Glutamatergic neuron (in vitro differentiated cells): Measurements from ENCODE around the gene SHISA5. TPM values are rescaled to one million over a fixed set of nuclear protein-coding genes. Genes with fewer than 3 reads are reported as not detected.
A peak's percentile ranks its signal among the peaks of the same experiment; 100 is the strongest.

Experiments
- DNase-seq: peaks from one replicate; pipeline ENCODE4 v3.0.0; 2022
- H3K27ac Mint-ChIP-seq: one replicate; pipeline ENCODE4 v1.8.0; 2020; ENCODE audit warnings: mild to moderate bottlenecking, mixed read lengths, inconsistent platforms; ENCODE audit not compliant: unreplicated experiment
- H3K27me3 Mint-ChIP-seq: one replicate; pipeline ENCODE4 v1.8.0; 2020; ENCODE audit warnings: mild to moderate bottlenecking, moderate library complexity, mixed read lengths, inconsistent platforms; ENCODE audit not compliant: unreplicated experiment
- H3K36me3 Mint-ChIP-seq: one replicate; pipeline ENCODE4 v1.8.0; 2020; ENCODE audit warnings: mild to moderate bottlenecking, mixed read lengths, inconsistent platforms; ENCODE audit not compliant: unreplicated experiment
- H3K4me1 Mint-ChIP-seq: one replicate; pipeline ENCODE4 v1.8.0; 2020; ENCODE audit warnings: mild to moderate bottlenecking, low read depth, mixed read lengths, inconsistent platforms; ENCODE audit not compliant: unreplicated experiment
- H3K4me3 Mint-ChIP-seq: one replicate; pipeline ENCODE4 v1.8.0; 2020; ENCODE audit warnings: mild to moderate bottlenecking, mixed read lengths, inconsistent platforms; ENCODE audit not compliant: unreplicated experiment
- H3K9me3 Mint-ChIP-seq: one replicate; pipeline ENCODE4 v1.8.0; 2020; ENCODE audit warnings: mild to moderate bottlenecking, moderate library complexity, mixed read lengths, inconsistent platforms; ENCODE audit not compliant: unreplicated experiment
- CTCF ChIP-seq: fragments of 200-600 bp; sonication (generic); IDR thresholded peaks from one replicate; pipeline ENCODE4 v1.5.0; 2021; ENCODE audit not compliant: partially characterized antibody, unreplicated experiment
- total RNA-seq: library from RNA; stranded (reverse); fragmentation: NEBNext Ultra II Directional; extraction: Animal tissue kit (Norgen Biotek cat#: 25700); gene quantifications from one replicate; pipeline ENCODE4 v1.2.1, GENCODE V29; 2021; ENCODE audit not compliant: unreplicated experiment

SHISA5 gene
- total RNA-seq, 1 donor from 2014 or later = 261 TPM

- Mint-ChIP-seq H3K9me3 (peaks cover 8% of the 10 kb centered on the region), H3K27me3 (peaks cover 7% of the 10 kb centered on the region), H3K4me3 (no peak overlapping the region), H3K4me1 (peaks cover 17% of the 10 kb centered on the region), H3K36me3 (no peaks in the 10 kb centered on the region), H3K27ac (no peak overlapping the region)
- no peak for TF ChIP-seq CTCF
- no peak for DNase-seq
These were observed 1.2 kb upstream of the SHISA5 start for GRCh38 chr3:48505146-48505545.

- H3K9me3 Mint-ChIP-seq = peaks cover 9% of the 10 kb centered on the region
- DNase-seq = peak; percentile 43
- H3K36me3 Mint-ChIP-seq = peaks cover 3% of the 10 kb centered on the region
- peaks cover 7% of the 10 kb centered on the region for H3K27me3 Mint-ChIP-seq
- no peak overlapping the region for H3K27ac Mint-ChIP-seq
- H3K4me3 Mint-ChIP-seq = peak overlapping the region; percentile 62
- peaks cover 17% of the 10 kb centered on the region for H3K4me1 Mint-ChIP-seq
- TF ChIP-seq CTCF = no peak
These were observed 448 bp downstream of the SHISA5 start for GRCh38 chr3:48503401-48504050.

- Mint-ChIP-seq H3K36me3 (peaks cover 10% of the 10 kb centered on the region), H3K4me1 (peaks cover 17% of the 10 kb centered on the region), H3K27me3 (peaks cover 7% of the 10 kb centered on the region), H3K4me3 (peak overlapping the region; percentile 62), H3K9me3 (peaks cover 10% of the 10 kb centered on the region), H3K27ac (peak overlapping the region; percentile 64)
- no peak for TF ChIP-seq CTCF
- peak; percentile 29 for DNase-seq
These were observed 1.2 kb downstream of the SHISA5 start for GRCh38 chr3:48502728-48503168.

GRCh38 chr3:48502121-48502520 lies 1.9 kb downstream of the SHISA5 start:
- no peak for DNase-seq
- peaks cover 10% of the 10 kb centered on the region for H3K9me3 Mint-ChIP-seq
- peaks cover 15% of the 10 kb centered on the region for H3K4me1 Mint-ChIP-seq
- peaks cover 8% of the 10 kb centered on the region for H3K27me3 Mint-ChIP-seq
- no peak for TF ChIP-seq CTCF
- no peak overlapping the region for H3K27ac Mint-ChIP-seq
- peaks cover 13% of the 10 kb centered on the region for H3K36me3 Mint-ChIP-seq
- H3K4me3 Mint-ChIP-seq = peak overlapping the region; percentile 62

- Mint-ChIP-seq H3K4me3 (no peak overlapping the region), H3K27me3 (peaks cover 8% of the 10 kb centered on the region), H3K36me3 (peaks cover 13% of the 10 kb centered on the region), H3K27ac (no peak overlapping the region), H3K4me1 (peaks cover 15% of the 10 kb centered on the region), H3K9me3 (peaks cover 10% of the 10 kb centered on the region)
- TF ChIP-seq CTCF = no peak
- no peak for DNase-seq
These were observed 2.8 kb downstream of the SHISA5 start for GRCh38 chr3:48501196-48501595.
